GM19468 (cell line): ENCODE data around the gene PAX8.

Experiments used
- ATAC-seq: cut with Tn5 transposase; IDR thresholded peaks from one replicate; pipeline ENCODE4 v1.9.1; 2021; ENCODE audit warnings: mild to moderate bottlenecking, moderate library complexity, moderate number of reproducible peaks; ENCODE audit not compliant: unreplicated experiment; ENCODE audit errors: extremely low read depth

PAX8 gene

GRCh38 chr2:113195923-113196501 lies 82.7 kb downstream of the PAX8 start:
- ATAC-seq: no peak

- ATAC-seq: no peak
Observed at GRCh38 chr2:113192459-113193100, 86.1 kb downstream of the PAX8 start.

DNA sequence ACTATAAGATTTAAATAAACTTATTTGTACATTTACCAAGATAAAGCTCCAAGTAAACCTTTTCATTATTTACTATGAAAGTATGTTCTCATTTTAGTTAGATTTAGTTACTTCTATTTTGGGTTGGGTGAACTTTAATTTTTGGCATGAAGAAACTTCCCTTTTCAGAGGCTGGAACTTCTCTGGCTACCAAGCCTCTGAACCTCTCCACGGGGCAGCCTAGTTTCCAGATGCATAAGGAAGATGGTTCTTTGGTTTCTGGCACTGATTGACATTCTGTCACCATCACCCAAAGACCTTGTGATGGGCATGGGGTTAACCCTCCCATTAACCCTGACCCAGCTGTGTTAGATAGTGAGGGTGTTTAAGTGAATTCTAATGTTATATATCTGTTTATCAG lies 87.8 kb downstream of the PAX8 start:
- ATAC-seq: no peak

GRCh38 chr2:113187771-113188170 lies 91.0 kb downstream of the PAX8 start:
- ATAC-seq: no peak

GRCh38 chr2:113186433-113186796 lies 92.3 kb downstream of the PAX8 start:
- no peak for ATAC-seq

- ATAC-seq: no peak
Observed at GRCh38 chr2:113185664-113186432, 92.9 kb downstream of the PAX8 start.

GRCh38 chr2:113184531-113185230 lies 94.0 kb downstream of the PAX8 start:
- no peak for ATAC-seq

DNA sequence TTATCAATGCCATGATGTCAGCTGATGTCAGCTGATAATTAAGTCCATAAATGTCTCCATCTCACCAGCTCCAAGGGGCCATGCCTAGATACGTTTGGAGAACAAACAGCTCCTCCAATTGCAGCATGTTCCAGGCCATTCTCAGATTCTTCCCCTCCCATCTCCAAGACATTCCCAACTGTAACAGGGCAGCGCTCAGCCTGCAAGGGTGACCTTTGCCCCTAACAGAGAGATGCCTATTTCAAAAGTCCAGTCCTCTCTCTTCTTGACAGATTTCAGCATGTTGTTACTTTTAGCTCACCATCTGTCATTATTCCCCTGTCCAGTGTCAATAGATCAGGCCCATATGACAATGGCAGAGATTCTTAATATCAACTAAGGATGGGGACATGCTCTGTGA lies 95.0 kb downstream of the PAX8 start:
- no peak for ATAC-seq

- no peak for ATAC-seq
Observed at GRCh38 chr2:113183264-113183663, 95.5 kb downstream of the PAX8 start.

DNA sequence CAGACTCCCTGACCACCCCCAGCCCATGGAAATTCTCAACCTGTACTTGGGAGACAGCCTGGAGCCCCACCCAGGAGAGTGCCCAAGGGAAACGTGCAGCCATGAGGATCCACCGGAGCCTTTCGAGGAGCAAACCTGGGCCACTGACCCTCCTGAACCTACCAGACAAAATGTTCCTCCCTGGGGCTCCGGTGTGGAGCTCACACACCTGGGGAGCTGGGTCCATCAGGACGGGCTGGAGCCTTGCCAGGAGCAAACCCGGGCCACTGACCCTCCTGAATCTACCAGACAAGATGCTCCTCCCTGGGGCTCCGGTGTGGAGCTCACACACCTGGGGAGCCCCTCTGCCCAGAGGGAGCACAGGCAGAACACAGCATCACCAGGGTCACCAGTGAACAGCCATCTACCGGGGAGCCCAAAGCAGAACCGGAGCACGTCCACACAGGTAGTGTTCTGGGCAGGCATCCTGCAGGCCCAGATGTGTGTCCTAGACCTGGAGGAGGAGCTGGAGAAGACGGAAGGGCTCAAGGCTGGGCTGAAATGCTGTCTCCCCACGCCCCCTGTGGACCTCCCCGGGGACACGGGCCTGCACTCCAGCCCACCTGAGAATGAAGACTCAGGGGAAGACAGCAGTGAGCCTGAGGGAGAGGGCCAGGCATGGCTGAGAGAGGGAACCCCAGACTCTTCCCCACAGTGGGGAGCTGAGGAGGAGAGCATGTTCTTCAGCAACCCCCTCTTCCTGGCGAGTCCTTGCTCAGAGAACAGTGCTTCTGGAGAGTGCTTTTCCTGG lies 96.1 kb downstream of the PAX8 start:
- no peak for ATAC-seq

DNA sequence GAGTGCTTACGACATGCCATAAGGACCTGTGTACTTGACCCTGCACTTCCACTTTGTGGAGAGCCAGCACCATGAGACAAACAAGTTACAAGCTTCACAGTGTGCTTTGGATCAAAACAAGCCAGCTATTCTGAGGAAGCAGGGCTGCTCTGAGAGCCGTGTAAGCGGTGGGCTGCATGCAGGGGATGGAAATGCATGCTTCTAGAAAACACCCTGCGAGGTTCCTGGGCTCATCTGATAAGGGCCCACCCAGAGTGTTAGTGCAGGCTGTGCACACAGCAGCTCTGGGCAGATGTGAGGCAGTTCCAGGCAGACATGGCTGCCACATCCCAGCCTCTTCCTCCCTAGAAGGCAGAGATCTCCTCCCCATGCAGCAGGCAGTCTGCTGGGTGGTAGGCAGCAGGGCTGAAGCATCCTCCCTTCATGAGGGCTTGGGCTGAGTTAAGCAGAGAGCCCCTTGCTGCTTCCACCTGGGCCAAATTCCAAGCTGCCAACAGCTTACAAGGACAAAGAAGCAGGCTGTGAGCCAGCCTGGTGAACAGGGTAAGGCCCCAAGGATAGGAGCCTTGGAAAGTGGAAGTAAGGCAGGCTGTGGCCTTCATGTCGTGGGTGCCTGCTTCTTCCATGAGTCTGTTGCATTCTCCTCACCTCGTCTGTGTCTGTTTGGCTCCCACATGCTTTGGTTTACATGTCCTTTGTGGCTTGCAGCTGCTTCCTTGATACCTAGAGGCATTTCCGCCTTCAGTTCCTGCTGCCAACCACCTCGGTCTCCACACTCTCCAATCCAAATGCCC lies 97.3 kb downstream of the PAX8 start:
- ATAC-seq: no peak

GRCh38 chr2:113180131-113180946 lies 98.4 kb downstream of the PAX8 start:
- ATAC-seq: no peak

GRCh38 chr2:113179446-113180045 lies 99.2 kb downstream of the PAX8 start:
- no peak for ATAC-seq

- ATAC-seq: no peak
Observed at GRCh38 chr2:113178891-113179290, 99.8 kb downstream of the PAX8 start.

DNA sequence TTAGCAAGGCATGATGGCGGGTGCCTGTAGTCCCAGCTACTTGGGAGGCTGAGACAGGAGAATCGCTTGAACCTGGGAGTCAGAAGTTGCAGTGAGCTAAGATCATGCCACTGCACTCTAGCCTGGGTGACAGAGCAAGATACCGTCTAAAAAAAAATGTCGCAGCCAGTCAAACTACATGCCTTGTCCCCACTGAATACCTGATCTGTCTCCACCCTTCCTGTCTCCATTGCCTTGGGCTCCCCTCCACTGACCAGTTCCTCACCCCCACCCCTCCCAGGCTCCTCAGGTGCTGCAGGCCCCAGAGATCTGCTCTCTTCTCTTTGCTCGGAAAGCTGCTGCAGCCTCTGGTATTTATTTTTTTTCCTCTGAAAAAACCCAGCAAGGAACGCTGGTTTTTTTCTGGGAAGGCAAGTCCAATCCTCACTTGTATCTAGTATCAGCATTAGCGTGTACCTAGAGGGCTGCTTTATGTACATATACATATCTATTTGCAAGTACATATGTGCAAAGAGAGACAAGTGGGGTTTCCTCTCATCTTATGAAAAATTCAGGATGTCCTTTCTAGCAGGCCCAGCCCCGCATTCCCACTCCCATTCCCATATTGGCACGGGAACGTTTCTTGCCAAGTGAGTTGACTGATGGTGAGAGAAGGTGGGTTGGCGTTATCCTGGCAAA lies 100.5 kb downstream of the PAX8 start:
- no peak for ATAC-seq

- ATAC-seq: no peak
Observed at GRCh38 chr2:113176696-113177355, 101.9 kb downstream of the PAX8 start.
